Activated CD8-positive, alpha-beta T cell treated with anti-CD3 and anti-CD28 coated beads for 36 hours (primary cell): ENCODE measurements around the gene THSD7B. TPM values are rescaled to one million over a fixed set of nuclear protein-coding genes. Genes with fewer than 3 reads are reported as not detected.

Experiments used
- ATAC-seq: fragments of 200-7000 bp; cut with Tn5 transposase; one replicate; pipeline ENCODE4 v1.10.0; 2021; ENCODE audit warnings: mild to moderate bottlenecking, moderate library complexity
- CTCF ChIA-PET: fragments of 350-600 bp; sonication (Branson Sonifier 250); formaldehyde crosslinking; loops from one replicate; lab custom pipeline; 2021; ENCODE audit warnings: antibody characterized with exemption; lab: Charles Lee
- POLR2A ChIA-PET: fragments of 350-600 bp; sonication (Branson Sonifier 250); formaldehyde crosslinking; loops from one replicate; lab custom pipeline; 2021; ENCODE audit warnings: antibody characterized with exemption; lab: Charles Lee
- DNase-seq: peaks from one replicate; pipeline ENCODE4 v3.0.0-alpha.2; 2020
- H3K27ac Mint-ChIP-seq: one replicate; pipeline ENCODE4 v1.8.0; 2021; ENCODE audit warnings: mild to moderate bottlenecking, mixed read lengths
- H3K27me3 Mint-ChIP-seq: one replicate; pipeline ENCODE4 v1.8.0; 2021; ENCODE audit warnings: mixed read lengths
- H3K36me3 Mint-ChIP-seq: one replicate; pipeline ENCODE4 v1.8.0; 2021; ENCODE audit warnings: low read depth, mixed read lengths
- H3K4me1 Mint-ChIP-seq: one replicate; pipeline ENCODE4 v1.8.0; 2021; ENCODE audit warnings: low read depth, mixed read lengths
- H3K4me3 Mint-ChIP-seq: one replicate; pipeline ENCODE4 v1.8.0; 2021; ENCODE audit warnings: mild to moderate bottlenecking, moderate library complexity, mixed read lengths
- H3K9me3 Mint-ChIP-seq: one replicate; pipeline ENCODE4 v1.8.0; 2021; ENCODE audit warnings: mixed read lengths
- intact Hi-C: fragments of 100-400 bp; cut with micrococcal nuclease; formaldehyde crosslinking; loops from one replicate; pipeline ENCODE4 v1.10.0; 2022
- total RNA-seq, 2 experiments: library from RNA; stranded (reverse); gene quantifications; one replicate each; pipeline ENCODE4 v1.2.3, GENCODE V29; 2021
- TF ChIP-seq, protein P1 (sequence below): fragments of 200-600 bp; IDR thresholded peaks from one replicate; pipeline ENCODE4 v1.8.0; 2022; ENCODE audit warnings: antibody characterized with exemption, mild to moderate bottlenecking

Gene THSD7B
- total RNA-seq, 2 experiments from 2014 or later, result not detected

DNA sequence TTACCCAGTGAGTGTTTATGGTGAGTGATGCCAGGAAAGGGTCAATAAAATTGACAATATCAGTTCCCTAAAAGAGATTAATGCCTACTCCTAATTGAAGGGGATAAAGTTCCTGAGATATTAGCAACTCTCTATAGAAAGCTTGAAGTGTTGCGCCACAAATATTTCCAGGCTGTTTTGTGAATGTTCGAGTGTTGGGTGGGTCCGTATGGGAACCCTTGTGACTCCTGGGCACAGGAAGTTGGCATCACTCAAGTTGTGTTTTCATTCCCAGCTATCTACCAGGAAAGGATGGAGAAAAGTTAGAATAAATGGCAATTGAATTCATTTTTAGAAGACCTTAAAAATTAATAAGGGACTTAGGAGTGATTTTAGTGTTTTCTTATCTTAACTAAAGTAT is 472.7 kb downstream of the THSD7B start:
- ChIA-PET CTCF (no interaction called here), POLR2A (no interaction called here)
- DNase-seq, result no peak
- Mint-ChIP-seq H3K4me1 (no peaks in the 10 kb centered on the region), H3K9me3 (peaks cover 3% of the 10 kb centered on the region), H3K27ac (no peak overlapping the region), H3K27me3 (no peaks in the 10 kb centered on the region), H3K4me3 (no peak overlapping the region), H3K36me3 (no peaks in the 10 kb centered on the region)
- ATAC-seq, result no peak
- intact Hi-C loops, result no loop called here
- TF ChIP-seq, protein P1, sequence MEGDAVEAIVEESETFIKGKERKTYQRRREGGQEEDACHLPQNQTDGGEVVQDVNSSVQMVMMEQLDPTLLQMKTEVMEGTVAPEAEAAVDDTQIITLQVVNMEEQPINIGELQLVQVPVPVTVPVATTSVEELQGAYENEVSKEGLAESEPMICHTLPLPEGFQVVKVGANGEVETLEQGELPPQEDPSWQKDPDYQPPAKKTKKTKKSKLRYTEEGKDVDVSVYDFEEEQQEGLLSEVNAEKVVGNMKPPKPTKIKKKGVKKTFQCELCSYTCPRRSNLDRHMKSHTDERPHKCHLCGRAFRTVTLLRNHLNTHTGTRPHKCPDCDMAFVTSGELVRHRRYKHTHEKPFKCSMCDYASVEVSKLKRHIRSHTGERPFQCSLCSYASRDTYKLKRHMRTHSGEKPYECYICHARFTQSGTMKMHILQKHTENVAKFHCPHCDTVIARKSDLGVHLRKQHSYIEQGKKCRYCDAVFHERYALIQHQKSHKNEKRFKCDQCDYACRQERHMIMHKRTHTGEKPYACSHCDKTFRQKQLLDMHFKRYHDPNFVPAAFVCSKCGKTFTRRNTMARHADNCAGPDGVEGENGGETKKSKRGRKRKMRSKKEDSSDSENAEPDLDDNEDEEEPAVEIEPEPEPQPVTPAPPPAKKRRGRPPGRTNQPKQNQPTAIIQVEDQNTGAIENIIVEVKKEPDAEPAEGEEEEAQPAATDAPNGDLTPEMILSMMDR, result no peak

DNA sequence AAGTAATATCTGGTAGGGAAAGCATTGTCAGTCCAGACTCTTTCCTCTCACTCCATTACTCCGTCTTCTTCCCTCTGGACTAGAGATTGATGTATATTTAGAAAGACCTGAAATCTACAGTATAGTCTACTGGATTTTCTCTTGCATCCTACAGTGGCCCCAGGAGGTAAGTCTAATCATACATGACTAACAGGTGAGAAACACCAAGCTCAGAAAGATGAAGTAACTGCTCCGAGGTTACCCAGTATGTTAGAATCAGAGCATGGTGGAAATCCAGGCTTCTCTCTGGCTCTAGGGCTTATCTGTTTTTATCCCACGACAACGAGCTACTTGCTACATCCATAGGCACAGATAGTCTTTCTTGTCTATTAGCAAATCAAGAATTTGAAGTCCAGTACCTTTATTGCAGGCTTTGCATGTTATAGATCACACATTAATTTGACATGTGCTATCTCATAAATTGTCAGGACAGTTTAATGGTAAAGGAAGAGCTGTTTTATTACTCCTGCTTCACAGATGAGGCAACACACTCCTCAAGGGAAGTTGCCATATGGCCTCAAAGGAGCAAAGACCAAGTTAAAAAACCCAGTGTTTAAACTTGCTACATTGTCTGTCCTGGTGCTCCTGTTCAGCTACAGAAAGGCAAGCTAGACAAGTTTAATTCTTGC is 484.3 kb downstream of the THSD7B start:
- Mint-ChIP-seq H3K27ac (no peak overlapping the region), H3K9me3 (no peaks in the 10 kb centered on the region), H3K27me3 (no peaks in the 10 kb centered on the region), H3K4me3 (no peak overlapping the region), H3K36me3 (no peaks in the 10 kb centered on the region), H3K4me1 (no peaks in the 10 kb centered on the region)
- TF ChIP-seq, protein P1, result no peak
- DNase-seq (no peak), ATAC-seq (no peak)
- ChIA-PET POLR2A (no interaction called here), CTCF (no interaction called here)
- intact Hi-C loops, result no loop called here

DNA sequence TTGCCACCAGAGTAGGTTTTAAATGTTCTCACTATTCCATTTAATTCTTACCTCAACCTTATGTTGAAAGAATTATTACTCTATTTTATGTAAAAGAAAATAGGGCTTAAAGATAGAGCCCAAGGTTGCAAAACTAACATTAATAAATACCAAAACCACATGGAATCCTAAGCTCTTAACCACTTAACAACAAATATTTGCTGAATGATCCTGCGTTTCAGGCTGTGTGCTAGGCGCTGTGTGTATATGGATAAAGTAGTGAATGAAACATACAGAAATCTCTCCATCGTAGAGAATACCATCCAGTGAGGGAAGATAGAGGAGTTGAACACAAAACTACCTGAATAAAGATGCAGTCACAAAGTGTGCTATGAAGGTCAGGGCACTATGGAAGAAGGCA is 485.1 kb downstream of the THSD7B start:
- DNase-seq (no peak), ATAC-seq (no peak)
- TF ChIP-seq, protein P1, result no peak
- CTCF ChIA-PET, result no interaction called here
- POLR2A ChIA-PET, result no interaction called here
- intact Hi-C loops, result no loop called here
- Mint-ChIP-seq H3K36me3 (no peaks in the 10 kb centered on the region), H3K27ac (no peak overlapping the region), H3K4me1 (no peaks in the 10 kb centered on the region), H3K4me3 (no peak overlapping the region), H3K9me3 (no peaks in the 10 kb centered on the region), H3K27me3 (no peaks in the 10 kb centered on the region)

DNA sequence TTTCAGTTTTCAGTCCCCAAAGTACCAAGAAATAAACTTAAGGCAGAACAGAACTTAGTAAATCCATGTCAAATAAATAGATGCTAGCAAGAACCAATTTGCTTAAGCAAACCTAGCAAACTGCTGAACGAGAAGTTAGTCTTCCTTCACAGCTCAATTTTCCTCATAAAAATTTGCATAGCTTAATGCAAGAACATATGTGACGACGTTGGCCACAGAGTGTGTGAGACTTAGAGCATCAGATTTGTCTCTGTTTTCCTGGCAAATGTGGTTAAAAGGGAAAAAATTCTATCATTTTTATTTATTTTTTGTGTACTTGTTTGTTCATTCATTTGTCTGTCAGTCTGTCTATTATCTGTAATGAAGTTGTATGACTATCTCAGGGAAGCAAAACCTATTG is 485.7 kb downstream of the THSD7B start:
- TF ChIP-seq, protein P1, result no peak
- no peaks in the 10 kb centered on the region for H3K9me3 Mint-ChIP-seq
- no peaks in the 10 kb centered on the region for H3K4me1 Mint-ChIP-seq
- H3K27me3 Mint-ChIP-seq, result no peaks in the 10 kb centered on the region
- ChIA-PET POLR2A (no interaction called here), CTCF (no interaction called here)
- H3K4me3 Mint-ChIP-seq, result no peak overlapping the region
- H3K27ac Mint-ChIP-seq, result no peak overlapping the region
- intact Hi-C loops, result no loop called here
- no peaks in the 10 kb centered on the region for H3K36me3 Mint-ChIP-seq
- ATAC-seq (no peak), DNase-seq (no peak)

DNA sequence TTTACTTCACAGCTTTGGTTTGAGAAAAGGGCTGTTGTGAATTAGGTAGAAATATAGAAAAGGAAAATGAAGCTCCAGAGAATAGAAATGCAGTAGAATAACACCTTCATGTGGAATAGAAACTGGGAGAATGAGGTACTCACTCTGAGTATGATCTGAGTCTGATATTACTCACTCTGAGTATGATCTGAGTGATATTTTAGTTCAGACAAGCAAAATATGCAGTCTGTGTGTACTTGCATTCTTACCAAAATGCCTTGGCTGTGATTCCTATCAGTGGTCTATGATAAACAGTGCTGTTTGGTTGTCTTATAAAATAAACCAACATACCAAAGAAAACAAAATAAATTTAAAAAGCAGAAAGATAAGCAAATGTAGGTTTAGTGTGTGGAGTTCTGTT is 487.6 kb downstream of the THSD7B start:
- DNase-seq (no peak), ATAC-seq (no peak)
- H3K4me3 Mint-ChIP-seq, result no peak overlapping the region
- POLR2A ChIA-PET, result no interaction called here
- no peaks in the 10 kb centered on the region for H3K9me3 Mint-ChIP-seq
- H3K36me3 Mint-ChIP-seq, result no peaks in the 10 kb centered on the region
- TF ChIP-seq, protein P1, result no peak
- H3K4me1 Mint-ChIP-seq, result no peaks in the 10 kb centered on the region
- H3K27ac Mint-ChIP-seq, result no peak overlapping the region
- CTCF ChIA-PET, result no interaction called here
- H3K27me3 Mint-ChIP-seq, result no peaks in the 10 kb centered on the region
- intact Hi-C loops, result no loop called here
